Colonic mucosa (tissue), 4 donors: Measurements from ENCODE around the gene PMFBP1. TPM values are rescaled to one million over a fixed set of nuclear protein-coding genes. Genes with fewer than 3 reads are reported as not detected.
A peak's percentile ranks its signal among the peaks of the same experiment; 100 is the strongest.

ENCODE experiments used
- DNase-seq: peaks from one replicate; pipeline ENCODE4 v3.0.0-alpha.2; 2020
- H3K27ac ChIP-seq: fragments of 200-600 bp; one replicate; pipeline ENCODE4 v1.8.0; 2021
- H3K27me3 ChIP-seq: fragments of 200-600 bp; one replicate; pipeline ENCODE4 v1.8.0; 2021
- H3K36me3 ChIP-seq: fragments of 200-600 bp; one replicate; pipeline ENCODE4 v1.8.0; 2021
- H3K4me1 ChIP-seq: fragments of 200-600 bp; one replicate; pipeline ENCODE4 v1.8.0; 2021; ENCODE audit warnings: mild to moderate bottlenecking
- H3K4me3 ChIP-seq: fragments of 200-600 bp; one replicate; pipeline ENCODE4 v1.8.0; 2021
- H3K9ac ChIP-seq, 2 donors: one replicate each; pipeline ENCODE4 v1.7.0; 2013; ENCODE audit warnings: control low read depth in 2 of 2, low read depth in 2 of 2, low read length in 2 of 2
- H3K9me3 ChIP-seq: fragments of 200-600 bp; one replicate; pipeline ENCODE4 v1.8.0; 2021
- intact Hi-C: fragments of 100-400 bp; cut with DNase I; formaldehyde crosslinking; loops from one replicate; pipeline ENCODE4 v1.14.1; 2022
- total RNA-seq, 2 donors: library from RNA; stranded (reverse); fragmentation: NEBNext Ultra II Directional in 1 of 2; extraction: Animal tissue kit (Norgen Biotek cat#: 25700) in 1 of 2; gene quantifications; one replicate each; pipeline ENCODE4 v1.2.1, GENCODE V29; 2021
- TF ChIP-seq, protein P1 (sequence below): fragments of 200-600 bp; IDR thresholded peaks from one replicate; pipeline ENCODE4 v1.8.0; 2022; ENCODE audit warnings: antibody characterized with exemption, mild to moderate bottlenecking
- donor health status: healthy.
- donor health status: DM: no; HTN: no; CAD: no.
- donor health status: DM: no; HTN: no; CAD: no.

PMFBP1 gene
- total RNA-seq, 2 donors from 2014 or later = 3.7 to 4.9 TPM

DNA sequence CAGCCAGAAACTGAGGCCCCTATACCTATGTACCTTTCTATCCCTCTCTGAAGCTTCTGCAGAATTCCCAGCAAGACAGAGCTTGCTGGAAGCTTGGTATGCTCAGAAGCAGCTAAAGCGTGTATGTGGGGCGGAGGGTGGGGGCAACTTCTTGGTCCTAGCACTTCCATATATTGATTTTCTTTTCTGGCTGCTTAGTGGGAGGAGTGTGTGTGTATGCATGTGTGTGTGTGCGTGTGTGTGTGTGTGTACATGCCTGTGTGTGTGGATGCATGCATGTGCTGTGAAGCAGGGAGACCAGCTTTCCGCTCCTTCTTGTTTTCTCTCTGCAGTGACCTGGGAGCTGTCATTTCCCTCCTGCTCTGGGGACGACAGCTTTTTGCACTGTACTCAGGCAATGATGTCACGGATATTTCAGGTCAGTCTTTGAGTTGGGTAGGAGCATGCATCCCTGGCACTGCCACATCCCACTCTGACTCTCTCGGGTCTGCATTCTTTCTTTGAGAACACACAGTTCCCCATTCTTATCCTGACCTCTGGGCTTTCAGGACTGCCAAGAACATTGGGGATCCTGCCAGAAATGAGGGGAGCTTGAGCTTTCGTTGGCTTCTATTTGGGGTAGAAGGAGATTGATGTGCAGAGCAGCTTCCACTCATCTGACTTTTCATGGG is 98.3 kb downstream of the PMFBP1 start:
- H3K4me1 ChIP-seq = no peaks in the 10 kb centered on the region
- no peaks in the 10 kb centered on the region for H3K9me3 ChIP-seq
- intact Hi-C loops = no loop called here
- H3K9ac ChIP-seq = no peak overlapping the region
- H3K27me3 ChIP-seq = no peaks in the 10 kb centered on the region
- H3K27ac ChIP-seq = no peak overlapping the region
- H3K36me3 ChIP-seq = no peaks in the 10 kb centered on the region
- no peak overlapping the region for H3K4me3 ChIP-seq
- TF ChIP-seq, protein P1, sequence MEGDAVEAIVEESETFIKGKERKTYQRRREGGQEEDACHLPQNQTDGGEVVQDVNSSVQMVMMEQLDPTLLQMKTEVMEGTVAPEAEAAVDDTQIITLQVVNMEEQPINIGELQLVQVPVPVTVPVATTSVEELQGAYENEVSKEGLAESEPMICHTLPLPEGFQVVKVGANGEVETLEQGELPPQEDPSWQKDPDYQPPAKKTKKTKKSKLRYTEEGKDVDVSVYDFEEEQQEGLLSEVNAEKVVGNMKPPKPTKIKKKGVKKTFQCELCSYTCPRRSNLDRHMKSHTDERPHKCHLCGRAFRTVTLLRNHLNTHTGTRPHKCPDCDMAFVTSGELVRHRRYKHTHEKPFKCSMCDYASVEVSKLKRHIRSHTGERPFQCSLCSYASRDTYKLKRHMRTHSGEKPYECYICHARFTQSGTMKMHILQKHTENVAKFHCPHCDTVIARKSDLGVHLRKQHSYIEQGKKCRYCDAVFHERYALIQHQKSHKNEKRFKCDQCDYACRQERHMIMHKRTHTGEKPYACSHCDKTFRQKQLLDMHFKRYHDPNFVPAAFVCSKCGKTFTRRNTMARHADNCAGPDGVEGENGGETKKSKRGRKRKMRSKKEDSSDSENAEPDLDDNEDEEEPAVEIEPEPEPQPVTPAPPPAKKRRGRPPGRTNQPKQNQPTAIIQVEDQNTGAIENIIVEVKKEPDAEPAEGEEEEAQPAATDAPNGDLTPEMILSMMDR = no peak
- no peak for DNase-seq

- H3K9ac ChIP-seq = peak overlapping the region in 1 of 2 donors; percentile 5
- intact Hi-C loops = no loop called here
- H3K36me3 ChIP-seq = no peaks in the 10 kb centered on the region
- no peak overlapping the region for H3K4me3 ChIP-seq
- H3K27me3 ChIP-seq = no peaks in the 10 kb centered on the region
- no peaks in the 10 kb centered on the region for H3K9me3 ChIP-seq
- peak; percentile 48 for DNase-seq
- H3K27ac ChIP-seq = no peak overlapping the region
- TF ChIP-seq, protein P1 = no peak
- H3K4me1 ChIP-seq = no peaks in the 10 kb centered on the region
Measured at GRCh38 chr16:72072514-72073342, 99.2 kb downstream of the PMFBP1 start.

Other genes starting within 250 kb of the PMFBP1 start
- gene PKD1L3, start 171.8 kb downstream of the PMFBP1 start, total RNA-seq = under 1 TPM; 0.05 to 0.07 TPM
- 1 to 10 TPM; 4.3 to 9.4 TPM for gene DHODH, start 163.4 kb downstream of the PMFBP1 start, total RNA-seq
- gene HP, start 117.7 kb downstream of the PMFBP1 start, total RNA-seq = 10 to 100 TPM in 1 of 2 donors, 1 to 10 TPM in 1; 5.7 to 27.6 TPM
- under 1 TPM in 1 of 2 donors, not detected in 1; 0.69 TPM for gene HPR, start 108.9 kb downstream of the PMFBP1 start, total RNA-seq
- 10 to 100 TPM; 10.1 to 13.7 TPM for gene TXNL4B, start 78.5 kb downstream of the PMFBP1 start, total RNA-seq
- gene DHX38, start 78.3 kb downstream of the PMFBP1 start, total RNA-seq = 10 to 100 TPM; 41.7 to 79.3 TPM